Body of pancreas (tissue), 4 donors: ENCODE measurements around the gene SPRR2F. TPM values are rescaled to one million over a fixed set of nuclear protein-coding genes. Genes with fewer than 3 reads are reported as not detected.

Experiments used
- ATAC-seq: fragments of 150-250 bp; one replicate; pipeline ENCODE4 v1.9.1; 2016
- DNase-seq, 4 donors: peaks; one replicate each; pipeline ENCODE4 v3.0.0-alpha.2; 2019
- H3K27ac ChIP-seq, 4 donors: fragments of 200-600 bp; sonication (generic); 1 replicate in 3 of 4; 2 replicates in 1 of 4; pipeline versions ENCODE4 v1.5.1 to v1.6.1; 2016 to 2019; ENCODE audit warnings: mild to moderate bottlenecking in 1 of 4, mixed read lengths in 1 of 4, moderate library complexity in 1 of 4
- H3K27me3 ChIP-seq, 2 donors: fragments of 200-600 bp; sonication (generic); one replicate each; pipeline ENCODE4 v1.6.0; 2016; ENCODE audit warnings: mild to moderate bottlenecking in 1 of 2
- H3K36me3 ChIP-seq, 2 donors: fragments of 200-600 bp; sonication (generic); replicated peaks in 1 of 2; 2 replicates each; pipeline ENCODE4 v1.5.1; 2016; ENCODE audit warnings: low read depth in 2 of 2; ENCODE audit not compliant: insufficient read depth in 1 of 2
- H3K4me1 ChIP-seq: fragments of 200-600 bp; sonication (generic); one replicate; pipeline ENCODE4 v1.6.0; 2016
- H3K4me3 ChIP-seq, 2 donors: fragments of 200-600 bp; sonication (generic); 1 replicate in 1 of 2; 2 replicates in 1 of 2; pipeline ENCODE4 v1.5.1; 2016 to 2019
- H3K9me3 ChIP-seq, 3 donors: fragments of 200-600 bp; sonication (generic); 1 replicate in 2 of 3; 2 replicates in 1 of 3; pipeline ENCODE4 v1.5.1; 2016
- POLR2A ChIP-seq, 3 donors: fragments of 450-650 bp; IDR thresholded peaks; one replicate each; pipeline ENCODE4 v1.6.1; 2016; ENCODE audit warnings: antibody characterized with exemption in 3 of 3, mild to moderate bottlenecking in 2 of 3
- WGBS, 2 donors: methylation state at CpG; one replicate each; pipeline ENCODE4 v1.1.5; 2017; 5-methylcytosine and 5-hydroxymethylcytosine counted together
- intact Hi-C: fragments of 100-400 bp; cut with DNase I; formaldehyde crosslinking; loops from one replicate; pipeline ENCODE4 v1.15.1; 2023
- small RNA-seq: library from RNA; depleted of rRNA; stranded (forward); fragments of <200 nt; gene quantifications from one replicate; pipeline ENCODE3, GENCODE V24; 2016
- total RNA-seq, 2 donors: library from RNA; depleted of rRNA; stranded (reverse); fragments of >200 nt; gene quantifications; one replicate each; pipeline ENCODE4 v1.1.0, GENCODE V29; 2016
- TF ChIP-seq, protein P1 (sequence below), 7 experiments: fragments of 450-650 bp in 4 of 7; fragments of 200-600 bp in 3 of 7; sonication (generic) in 3 of 7; IDR thresholded peaks; one replicate each; pipeline ENCODE4 v1.5.1; 2016 to 2019; ENCODE audit warnings: antibody characterized with exemption in 7 of 7

SPRR2F gene
- total RNA-seq, 2 donors from 2014 or later = 1.3 TPM; not detected in 1

- H3K27me3 ChIP-seq = no peaks in the 10 kb centered on the region
- WGBS, 2 donors = 36 to 53% methylated on average over 2 of the region's 2 CpGs
- intact Hi-C loops = no loop called here
These were observed 43.1 kb downstream of the SPRR2F start for GRCh38 chr1:153070243-153070642.

More at GRCh38 chr1:153070243-153070642, 43.1 kb downstream of the SPRR2F start:
- no peaks in the 10 kb centered on the region for H3K36me3 ChIP-seq
- ATAC-seq (no peak), DNase-seq (no peak)
- H3K4me1 ChIP-seq = no peaks in the 10 kb centered on the region
- H3K9me3 ChIP-seq = no peaks in the 10 kb centered on the region
- TF ChIP-seq, protein P1, sequence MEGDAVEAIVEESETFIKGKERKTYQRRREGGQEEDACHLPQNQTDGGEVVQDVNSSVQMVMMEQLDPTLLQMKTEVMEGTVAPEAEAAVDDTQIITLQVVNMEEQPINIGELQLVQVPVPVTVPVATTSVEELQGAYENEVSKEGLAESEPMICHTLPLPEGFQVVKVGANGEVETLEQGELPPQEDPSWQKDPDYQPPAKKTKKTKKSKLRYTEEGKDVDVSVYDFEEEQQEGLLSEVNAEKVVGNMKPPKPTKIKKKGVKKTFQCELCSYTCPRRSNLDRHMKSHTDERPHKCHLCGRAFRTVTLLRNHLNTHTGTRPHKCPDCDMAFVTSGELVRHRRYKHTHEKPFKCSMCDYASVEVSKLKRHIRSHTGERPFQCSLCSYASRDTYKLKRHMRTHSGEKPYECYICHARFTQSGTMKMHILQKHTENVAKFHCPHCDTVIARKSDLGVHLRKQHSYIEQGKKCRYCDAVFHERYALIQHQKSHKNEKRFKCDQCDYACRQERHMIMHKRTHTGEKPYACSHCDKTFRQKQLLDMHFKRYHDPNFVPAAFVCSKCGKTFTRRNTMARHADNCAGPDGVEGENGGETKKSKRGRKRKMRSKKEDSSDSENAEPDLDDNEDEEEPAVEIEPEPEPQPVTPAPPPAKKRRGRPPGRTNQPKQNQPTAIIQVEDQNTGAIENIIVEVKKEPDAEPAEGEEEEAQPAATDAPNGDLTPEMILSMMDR (IDR thresholded peaks at IDR 0.05) = no peak
- TF ChIP-seq POLR2A (IDR thresholded peaks at IDR 0.05) = no peak
- no peak overlapping the region for H3K27ac ChIP-seq
- no peak overlapping the region for H3K4me3 ChIP-seq

Small RNA genes lying within 50 kb of the gene (small RNA-seq; reads per million reads assigned to genes)
- gene SPRR2C = not detected

Other genes starting within 250 kb of the SPRR2F start
- not detected for gene SMCP, start 235.2 kb downstream of the SPRR2F start, total RNA-seq
- not detected for gene IVL, start 205.0 kb downstream of the SPRR2F start, total RNA-seq
- gene SPRR5, start 166.3 kb downstream of the SPRR2F start, total RNA-seq = not detected
- not detected for gene SPRR4, start 142.9 kb downstream of the SPRR2F start, total RNA-seq
- not detected for gene SPRR1A, start 129.4 kb downstream of the SPRR2F start, total RNA-seq
- not detected for gene SPRR3, start 111.8 kb downstream of the SPRR2F start, total RNA-seq
- not detected for gene SPRR1B, start 82.3 kb downstream of the SPRR2F start, total RNA-seq
- gene SPRR2D, start 72.4 kb downstream of the SPRR2F start, total RNA-seq = not detected
- not detected for gene SPRR2A, start 56.0 kb downstream of the SPRR2F start, total RNA-seq
- not detected for gene SPRR2B, start 41.9 kb downstream of the SPRR2F start, total RNA-seq
- not detected for gene SPRR2E, start 19.0 kb downstream of the SPRR2F start, total RNA-seq
- not detected for gene SPRR2G, start 37.4 kb upstream of the SPRR2F start, total RNA-seq
- gene LELP1, start 89.9 kb upstream of the SPRR2F start, total RNA-seq = not detected
- gene PRR9, start 104.1 kb upstream of the SPRR2F start, total RNA-seq = not detected
- not detected for gene LORICRIN, start 146.2 kb upstream of the SPRR2F start, total RNA-seq
- gene PGLYRP3, start 199.4 kb upstream of the SPRR2F start, total RNA-seq = not detected
- not detected for gene PGLYRP4, start 235.3 kb upstream of the SPRR2F start, total RNA-seq
- 10 to 100 TPM; 19.5 to 43.2 TPM for gene S100A9, start 244.3 kb upstream of the SPRR2F start, total RNA-seq